HepG2 (cell line): ENCODE measurements around the gene SYCP2. TPM values are rescaled to one million over a fixed set of nuclear protein-coding genes. Genes with fewer than 3 reads are reported as not detected.
A peak's percentile ranks its signal among the peaks of the same experiment; 100 is the strongest.

Experiments
- ATAC-seq: fragments of 200-7000 bp; cut with Tn5 transposase; 3 replicates; pipeline ENCODE4 v1.9.1; 2020; ENCODE audit warnings: mild to moderate bottlenecking, moderate library complexity
- BruUV-seq: library from RNA; stranded (reverse); fragments of 400-500 nt; replicated peaks from 2 replicates; lab custom pipeline; 2021; lab: Mats Ljungman, UMichigan
- CTCF ChIA-PET: fragments of 300-600 bp; formaldehyde crosslinking; extraction: SDS; loops from one replicate; lab custom pipeline; 2021; ENCODE audit warnings: low total read pairs, inconsistent platforms, low intra/inter-chr PET ratio; lab: Yijun Ruan, JAX
- POLR2A ChIA-PET: fragments of 350-600 bp; sonication (Branson Sonifier 250); formaldehyde crosslinking; loops from one replicate; lab custom pipeline; 2020; ENCODE audit warnings: antibody characterized with exemption, inconsistent platforms; lab: Yijun Ruan, JAX
- DNase-seq: peaks from one replicate; pipeline ENCODE4 v3.0.0-alpha.2; 2015; ENCODE audit warnings: low spot score
- FAIRE-seq: peaks from 3 replicates; lab custom pipeline; 2011; peaks lifted over from hg19 to GRCh38; lab: Jason Lieb, UNC
- H2AFZ ChIP-seq: one replicate; pipeline ENCODE4 v1.6.1; 2011; ENCODE audit warnings: low read length, inconsistent platforms
- H3K27ac ChIP-seq: fragments of 300-600 bp; 3 replicates; pipeline ENCODE4 v1.8.0; 2011; ENCODE audit warnings: mixed run types, mild to moderate bottlenecking, mixed read lengths, low read length, inconsistent platforms; ENCODE audit not compliant: insufficient read depth; ENCODE audit errors: extremely low read length
- H3K27me3 ChIP-seq, 2 experiments: fragments of 200-600 bp in 1 of 2; 2 replicates in 1 of 2; 3 replicates in 1 of 2; pipeline versions ENCODE4 v1.6.0 to v1.8.0; 2011; ENCODE audit warnings: low read length in 2 of 2, mild to moderate bottlenecking in 2 of 2, moderate library complexity in 2 of 2, inconsistent platforms in 1 of 2; ENCODE audit not compliant: insufficient read depth in 2 of 2, control insufficient read depth in 1 of 2
- H3K36me3 ChIP-seq, 2 experiments: fragments of 200-600 bp in 1 of 2; replicated peaks in 1 of 2; 2 replicates in 1 of 2; 3 replicates in 1 of 2; pipeline versions ENCODE4 v1.5.1 to v1.8.0; 2011; ENCODE audit warnings: low read length in 2 of 2, inconsistent platforms in 1 of 2; ENCODE audit not compliant: insufficient read depth in 2 of 2, control insufficient read depth in 1 of 2
- H3K4me1 ChIP-seq: 2 replicates; pipeline ENCODE4 v1.5.1; 2012; ENCODE audit warnings: low read length, inconsistent platforms; ENCODE audit not compliant: insufficient read depth
- H3K4me2 ChIP-seq: 2 replicates; pipeline ENCODE4 v1.6.0; 2011; ENCODE audit warnings: low read depth, low read length, inconsistent platforms
- H3K4me3 ChIP-seq, 3 experiments: fragments of 200-600 bp in 1 of 3; sonication (generic), shearing (Covaris generic) in 1 of 3; replicated peaks in 1 of 3; 2 replicates each; pipeline ENCODE4 v1.5.1; 2011 to 2016; ENCODE audit warnings: low read length in 3 of 3, inconsistent platforms in 2 of 3, low read depth in 2 of 3, mild to moderate bottlenecking in 2 of 3, control low read depth in 1 of 3, mixed read lengths in 1 of 3; ENCODE audit not compliant: insufficient read depth in 1 of 3
- H3K79me2 ChIP-seq: one replicate; pipeline ENCODE4 v1.6.1; 2011; ENCODE audit warnings: low read length, inconsistent platforms; ENCODE audit not compliant: insufficient read depth
- H3K9ac ChIP-seq: 2 replicates; pipeline ENCODE4 v1.6.0; 2011; ENCODE audit warnings: mild to moderate bottlenecking, low read depth, low read length, inconsistent platforms; ENCODE audit not compliant: insufficient read depth
- H3K9me3 ChIP-seq: 2 replicates; pipeline ENCODE4 v1.5.1; 2012; ENCODE audit warnings: mild to moderate bottlenecking, low read length
- H4K20me1 ChIP-seq: 2 replicates; pipeline ENCODE4 v1.6.0; 2011; ENCODE audit warnings: inconsistent platforms, mild to moderate bottlenecking, low read length, moderate library complexity; ENCODE audit not compliant: insufficient read depth
- ATF7 ChIP-seq, 2 experiments: fragments of 450-650 bp in 1 of 2; sonication (generic) in 1 of 2; formaldehyde crosslinking in 1 of 2; IDR thresholded peaks; 2 replicates each; pipeline versions ENCODE4 v1.4.0 to v1.6.1; 2016 to 2020; ENCODE audit warnings: antibody characterized with exemption in 1 of 2, mild to moderate bottlenecking in 1 of 2, missing genetic modification reagents in 1 of 2
- ESRRA ChIP-seq: sonication (generic); formaldehyde crosslinking; IDR thresholded peaks from 2 replicates; pipeline ENCODE4 v1.5.1; 2020; ENCODE audit warnings: mild to moderate bottlenecking, low read depth, missing genetic modification reagents
- FOSL2 ChIP-seq: sonication (generic); formaldehyde crosslinking; IDR thresholded peaks from 2 replicates; pipeline ENCODE4 v1.4.0; 2020; ENCODE audit warnings: missing genetic modification reagents
- MIER3 ChIP-seq: IDR thresholded peaks from 2 replicates; pipeline ENCODE4 v1.6.1; 2016; ENCODE audit warnings: missing compliant biosample characterization, borderline replicate concordance
- RFX1 ChIP-seq: fragments of 450-650 bp; IDR thresholded peaks from 2 replicates; pipeline ENCODE4 v1.6.1; 2017
- ZNF441 ChIP-seq: sonication (generic); formaldehyde crosslinking; IDR thresholded peaks from 2 replicates; pipeline ENCODE4 v1.7.0; 2021; ENCODE audit warnings: missing genetic modification reagents, borderline replicate concordance
- ZNF562 ChIP-seq: sonication (generic); formaldehyde crosslinking; IDR thresholded peaks from 2 replicates; pipeline ENCODE4 v1.8.0; 2022; ENCODE audit warnings: missing genetic modification reagents, borderline replicate concordance
- WGBS: methylation state at CpG from one replicate; pipeline ENCODE4 v1.1.6; 2017; ENCODE audit warnings: low lambda C conversion rate; 5-methylcytosine and 5-hydroxymethylcytosine counted together
- in situ Hi-C: cut with HindIII; loops from 2 replicates; pipeline ENCODE4 v1.10.0; 2017; ENCODE audit warnings: low pct_unique_long_range_greater_than_20kb; ENCODE audit not compliant: extremely low pct_ligation_motif_present
- intact Hi-C: fragments of 100-400 bp; cut with micrococcal nuclease; formaldehyde crosslinking; loops from one replicate; pipeline ENCODE4 v1.10.0; 2022; ENCODE audit not compliant: unreplicated experiment
- polyA plus RNA-seq, 8 experiments: library from polyadenylated mRNA; depleted of rRNA in 3 of 8; stranded (reverse) in 7 of 8; unstranded in 1 of 8; fragments of >200 nt; fragmentation: Illumina TruSeq in 4 of 8; extraction: Trizol in 4 of 8; gene quantifications; 2 replicates each; pipeline versions ENCODE4 v1.2.1 to v1.2.3, GENCODE V29; 2011 to 2016; ENCODE audit warnings: low read depth in 4 of 8, missing spikeins in 1 of 8, mixed read lengths in 1 of 8; ENCODE audit not compliant: insufficient read depth in 1 of 8
- total RNA-seq, 5 experiments: library from RNA; depleted of rRNA; stranded (reverse); fragments of >200 nt; fragmentation: Illumina TruSeq; extraction: Trizol; gene quantifications; 2 replicates each; pipeline ENCODE4 v1.2.3, GENCODE V29; 2016; ENCODE audit warnings: low read depth in 1 of 5
- TF ChIP-seq, protein P1 (sequence below): sonication (generic); formaldehyde crosslinking; IDR thresholded peaks from 2 replicates; pipeline ENCODE4 v1.5.0; 2020; ENCODE audit warnings: mild to moderate bottlenecking, missing genetic modification reagents, borderline replicate concordance
- TF ChIP-seq, protein P2 (sequence below): sonication (generic); formaldehyde crosslinking; conservative IDR thresholded peaks from 2 replicates; pipeline ENCODE4 v1.8.0; 2022; ENCODE audit warnings: mild to moderate bottlenecking, moderate library complexity, missing genetic modification reagents

Gene SYCP2
- total and polyA plus RNA-seq, 2 of the 13 experiments (the other 11 are each of a cell fraction or from before 2014, with no cell fraction given) = 0.07 to 0.24 TPM

- H3K4me1 ChIP-seq = no peaks in the 10 kb centered on the region
- intact Hi-C loops = no loop called here
- CTCF ChIA-PET = no interaction called here
- POLR2A ChIA-PET = no interaction called here
- H2AFZ ChIP-seq = no peak overlapping the region
- no peak for ATAC-seq
- H3K27ac ChIP-seq = no peak overlapping the region
- no TSS peak for BruUV-seq
- DNase-seq = no peak
- no peak overlapping the region for H3K4me2 ChIP-seq
- H3K79me2 ChIP-seq = no peaks in the 10 kb centered on the region
- 0 out of 2 replicates have a peak, but pooled peaks have one; percentile 4 for TF ChIP-seq ATF7 (IDR thresholded peaks at IDR 0.05)
- no peak for TF ChIP-seq ATF7 (CRISPR knock-in tag; IDR thresholded peaks at IDR 0.05)
- no peak for TF ChIP-seq ZNF441 (CRISPR knock-in tag)
- H3K9ac ChIP-seq = no peak overlapping the region
- WGBS = 16% methylated on average over 1 of the region's 1 CpG
- H3K27me3 ChIP-seq = no peaks in the 10 kb centered on the region
- no peak for FAIRE-seq
- no peaks in the 10 kb centered on the region for H4K20me1 ChIP-seq
- in situ Hi-C loops = no loop called here
- H3K36me3 ChIP-seq = no peaks in the 10 kb centered on the region
- no peaks in the 10 kb centered on the region for H3K9me3 ChIP-seq
- H3K4me3 ChIP-seq = no peak overlapping the region
Measured at GRCh38 chr20:59923514-59923913, 9.9 kb downstream of the SYCP2 start.

DNA sequence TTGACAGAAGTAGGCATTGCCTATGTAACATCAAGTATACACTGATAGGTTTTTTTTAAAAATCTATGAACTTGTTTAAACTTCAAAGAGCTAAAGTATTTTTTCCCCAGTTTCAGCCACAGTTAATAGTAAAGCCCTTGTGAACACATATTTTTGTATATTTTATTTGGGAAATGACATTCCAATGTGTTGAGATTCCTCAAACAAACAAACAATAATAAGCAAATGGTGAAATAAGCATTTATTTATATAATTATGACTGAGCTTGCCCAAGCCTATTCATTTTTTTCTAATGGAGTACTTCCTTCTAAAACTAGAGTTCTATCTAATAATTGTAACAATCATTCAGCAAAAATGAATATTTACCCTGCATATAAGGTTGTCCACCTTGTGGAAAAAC, 12.5 kb downstream of the SYCP2 start:
- no peaks in the 10 kb centered on the region for H3K79me2 ChIP-seq
- FAIRE-seq = no peak
- ATAC-seq = no peak
- ChIA-PET POLR2A (no interaction called here), CTCF (no interaction called here)
- no peak overlapping the region for H3K9ac ChIP-seq
- no peaks in the 10 kb centered on the region for H3K27me3 ChIP-seq
- intact Hi-C loops = no loop called here
- no TSS peak for BruUV-seq
- no peaks in the 10 kb centered on the region for H4K20me1 ChIP-seq
- no peaks in the 10 kb centered on the region for H3K9me3 ChIP-seq
- H2AFZ ChIP-seq = no peak overlapping the region
- no peak for DNase-seq
- H3K27ac ChIP-seq = no peak overlapping the region
- in situ Hi-C loops = no loop called here
- H3K4me1 ChIP-seq = no peaks in the 10 kb centered on the region
- no peak for TF ChIP-seq ZNF562 (CRISPR knock-in tag)
- TF ChIP-seq, protein P1, sequence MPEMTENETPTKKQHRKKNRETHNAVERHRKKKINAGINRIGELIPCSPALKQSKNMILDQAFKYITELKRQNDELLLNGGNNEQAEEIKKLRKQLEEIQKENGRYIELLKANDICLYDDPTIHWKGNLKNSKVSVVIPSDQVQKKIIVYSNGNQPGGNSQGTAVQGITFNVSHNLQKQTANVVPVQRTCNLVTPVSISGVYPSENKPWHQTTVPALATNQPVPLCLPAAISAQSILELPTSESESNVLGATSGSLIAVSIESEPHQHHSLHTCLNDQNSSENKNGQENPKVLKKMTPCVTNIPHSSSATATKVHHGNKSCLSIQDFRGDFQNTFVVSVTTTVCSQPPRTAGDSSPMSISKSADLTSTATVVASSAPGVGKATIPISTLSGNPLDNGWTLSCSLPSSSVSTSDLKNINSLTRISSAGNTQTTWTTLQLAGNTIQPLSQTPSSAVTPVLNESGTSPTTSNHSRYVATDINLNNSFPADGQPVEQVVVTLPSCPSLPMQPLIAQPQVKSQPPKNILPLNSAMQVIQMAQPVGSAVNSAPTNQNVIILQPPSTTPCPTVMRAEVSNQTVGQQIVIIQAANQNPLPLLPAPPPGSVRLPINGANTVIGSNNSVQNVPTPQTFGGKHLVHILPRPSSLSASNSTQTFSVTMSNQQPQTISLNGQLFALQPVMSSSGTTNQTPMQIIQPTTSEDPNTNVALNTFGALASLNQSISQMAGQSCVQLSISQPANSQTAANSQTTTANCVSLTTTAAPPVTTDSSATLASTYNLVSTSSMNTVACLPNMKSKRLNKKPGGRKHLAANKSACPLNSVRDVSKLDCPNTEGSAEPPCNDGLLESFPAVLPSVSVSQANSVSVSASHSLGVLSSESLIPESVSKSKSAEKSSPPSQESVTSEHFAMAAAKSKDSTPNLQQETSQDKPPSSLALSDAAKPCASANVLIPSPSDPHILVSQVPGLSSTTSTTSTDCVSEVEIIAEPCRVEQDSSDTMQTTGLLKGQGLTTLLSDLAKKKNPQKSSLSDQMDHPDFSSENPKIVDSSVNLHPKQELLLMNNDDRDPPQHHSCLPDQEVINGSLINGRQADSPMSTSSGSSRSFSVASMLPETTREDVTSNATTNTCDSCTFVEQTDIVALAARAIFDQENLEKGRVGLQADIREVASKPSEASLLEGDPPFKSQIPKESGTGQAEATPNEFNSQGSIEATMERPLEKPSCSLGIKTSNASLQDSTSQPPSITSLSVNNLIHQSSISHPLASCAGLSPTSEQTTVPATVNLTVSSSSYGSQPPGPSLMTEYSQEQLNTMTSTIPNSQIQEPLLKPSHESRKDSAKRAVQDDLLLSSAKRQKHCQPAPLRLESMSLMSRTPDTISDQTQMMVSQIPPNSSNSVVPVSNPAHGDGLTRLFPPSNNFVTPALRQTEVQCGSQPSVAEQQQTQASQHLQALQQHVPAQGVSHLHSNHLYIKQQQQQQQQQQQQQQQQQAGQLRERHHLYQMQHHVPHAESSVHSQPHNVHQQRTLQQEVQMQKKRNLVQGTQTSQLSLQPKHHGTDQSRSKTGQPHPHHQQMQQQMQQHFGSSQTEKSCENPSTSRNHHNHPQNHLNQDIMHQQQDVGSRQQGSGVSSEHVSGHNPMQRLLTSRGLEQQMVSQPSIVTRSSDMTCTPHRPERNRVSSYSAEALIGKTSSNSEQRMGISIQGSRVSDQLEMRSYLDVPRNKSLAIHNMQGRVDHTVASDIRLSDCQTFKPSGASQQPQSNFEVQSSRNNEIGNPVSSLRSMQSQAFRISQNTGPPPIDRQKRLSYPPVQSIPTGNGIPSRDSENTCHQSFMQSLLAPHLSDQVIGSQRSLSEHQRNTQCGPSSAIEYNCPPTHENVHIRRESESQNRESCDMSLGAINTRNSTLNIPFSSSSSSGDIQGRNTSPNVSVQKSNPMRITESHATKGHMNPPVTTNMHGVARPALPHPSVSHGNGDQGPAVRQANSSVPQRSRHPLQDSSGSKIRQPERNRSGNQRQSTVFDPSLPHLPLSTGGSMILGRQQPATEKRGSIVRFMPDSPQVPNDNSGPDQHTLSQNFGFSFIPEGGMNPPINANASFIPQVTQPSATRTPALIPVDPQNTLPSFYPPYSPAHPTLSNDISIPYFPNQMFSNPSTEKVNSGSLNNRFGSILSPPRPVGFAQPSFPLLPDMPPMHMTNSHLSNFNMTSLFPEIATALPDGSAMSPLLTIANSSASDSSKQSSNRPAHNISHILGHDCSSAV = no peak
- TF ChIP-seq MIER3 = no peak
- no peak for TF ChIP-seq RFX1
- TF ChIP-seq, protein P2, sequence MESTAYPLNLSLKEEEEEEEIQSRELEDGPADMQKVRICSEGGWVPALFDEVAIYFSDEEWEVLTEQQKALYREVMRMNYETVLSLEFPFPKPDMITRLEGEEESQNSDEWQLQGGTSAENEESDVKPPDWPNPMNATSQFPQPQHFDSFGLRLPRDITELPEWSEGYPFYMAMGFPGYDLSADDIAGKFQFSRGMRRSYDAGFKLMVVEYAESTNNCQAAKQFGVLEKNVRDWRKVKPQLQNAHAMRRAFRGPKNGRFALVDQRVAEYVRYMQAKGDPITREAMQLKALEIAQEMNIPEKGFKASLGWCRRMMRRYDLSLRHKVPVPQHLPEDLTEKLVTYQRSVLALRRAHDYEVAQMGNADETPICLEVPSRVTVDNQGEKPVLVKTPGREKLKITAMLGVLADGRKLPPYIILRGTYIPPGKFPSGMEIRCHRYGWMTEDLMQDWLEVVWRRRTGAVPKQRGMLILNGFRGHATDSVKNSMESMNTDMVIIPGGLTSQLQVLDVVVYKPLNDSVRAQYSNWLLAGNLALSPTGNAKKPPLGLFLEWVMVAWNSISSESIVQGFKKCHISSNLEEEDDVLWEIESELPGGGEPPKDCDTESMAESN (CRISPR knock-in tag) = no peak
- no peak for TF ChIP-seq ESRRA (CRISPR knock-in tag)
- TF ChIP-seq FOSL2 = no peak
- no peaks in the 10 kb centered on the region for H3K36me3 ChIP-seq
- H3K4me3 ChIP-seq = no peak overlapping the region
- no peak overlapping the region for H3K4me2 ChIP-seq
